Endothelial cell of umbilical vein (primary cell): ENCODE measurements around the gene VPS37C. TPM values are rescaled to one million over a fixed set of nuclear protein-coding genes. Genes with fewer than 3 reads are reported as not detected.

Experiments
- BruUV-seq: library from RNA; stranded (reverse); fragments of 400-500 nt; replicated peaks from 2 replicates; lab custom pipeline; 2021; lab: Mats Ljungman, UMichigan
- CTCF ChIA-PET: fragments of 300-600, 350-600 bp; sonication (Branson Sonifier 250); formaldehyde crosslinking; loops from one replicate; lab custom pipeline; 2021; ENCODE audit warnings: antibody characterized with exemption, inconsistent platforms; lab: Charles Lee
- POLR2A ChIA-PET: fragments of 300-600, 350-600 bp; sonication (Branson Sonifier 250); formaldehyde crosslinking; loops from one replicate; lab custom pipeline; 2021; ENCODE audit warnings: antibody characterized with exemption, inconsistent platforms; lab: Charles Lee
- DNase-seq: peaks from one replicate; pipeline ENCODE4 v3.0.0-alpha.2; 2011; ENCODE audit warnings: low read depth, low spot score
- FAIRE-seq: peaks from 2 replicates; lab custom pipeline; 2011; peaks lifted over from hg19 to GRCh38; lab: Jason Lieb, UNC
- H2AFZ ChIP-seq: 2 replicates; pipeline ENCODE4 v1.6.0; 2012; ENCODE audit warnings: low read depth, low read length, control low read depth, inconsistent platforms
- H3K27ac ChIP-seq: 2 replicates; pipeline ENCODE4 v1.5.1; 2011; ENCODE audit warnings: low read depth, mild to moderate bottlenecking, control low read depth, low read length, moderate library complexity; ENCODE audit not compliant: insufficient read depth
- H3K27me3 ChIP-seq, 2 experiments: 2 replicates each; pipeline versions ENCODE4 v1.6.0 to v1.6.1; 2011; ENCODE audit warnings: low read length in 2 of 2, mixed read lengths in 1 of 2; ENCODE audit not compliant: control insufficient read depth in 2 of 2, insufficient read depth in 2 of 2
- H3K36me3 ChIP-seq, 2 experiments: 2 replicates in 1 of 2; 3 replicates in 1 of 2; pipeline ENCODE4 v1.5.1; 2011; ENCODE audit warnings: low read length in 2 of 2, mild to moderate bottlenecking in 1 of 2, moderate library complexity in 1 of 2; ENCODE audit not compliant: control insufficient read depth in 2 of 2, insufficient read depth in 2 of 2; ENCODE audit errors: extremely low read depth in 1 of 2
- H3K4me1 ChIP-seq: 3 replicates; pipeline ENCODE4 v1.5.1; 2011; ENCODE audit warnings: mild to moderate bottlenecking, low read length; ENCODE audit not compliant: control insufficient read depth, insufficient read depth; ENCODE audit errors: extremely low read depth
- H3K4me2 ChIP-seq: 2 replicates; pipeline ENCODE4 v1.6.1; 2011; ENCODE audit warnings: low read length, control low read depth, mixed read lengths; ENCODE audit not compliant: insufficient read depth
- H3K4me3 ChIP-seq, 3 experiments: fragments of 200-600 bp in 1 of 3; sonication (generic), shearing (Covaris generic) in 1 of 3; replicated peaks in 1 of 3; 2 replicates each; pipeline ENCODE4 v1.5.1; 2011 to 2016; ENCODE audit warnings: control low read depth in 3 of 3, low read length in 3 of 3, mild to moderate bottlenecking in 2 of 3, inconsistent platforms in 1 of 3, low read depth in 1 of 3, moderate library complexity in 1 of 3; ENCODE audit not compliant: insufficient read depth in 1 of 3
- H3K79me2 ChIP-seq: 2 replicates; pipeline ENCODE4 v1.6.0; 2012; ENCODE audit warnings: low read length, inconsistent platforms; ENCODE audit not compliant: control insufficient read depth, insufficient read depth
- H3K9ac ChIP-seq: replicated peaks from 2 replicates; pipeline ENCODE3; 2011; ENCODE audit warnings: low read length, control low read depth; ENCODE audit not compliant: insufficient read depth; ENCODE audit errors: extremely low read depth
- H3K9me1 ChIP-seq: replicated peaks from 3 replicates; pipeline ENCODE4 v1.6.0; 2011; ENCODE audit warnings: mild to moderate bottlenecking, low read length; ENCODE audit not compliant: control insufficient read depth, insufficient read depth; ENCODE audit errors: extremely low read depth
- H3K9me3 ChIP-seq: replicated peaks from 2 replicates; pipeline ENCODE4 v1.5.1; 2012; ENCODE audit warnings: low read length, inconsistent platforms; ENCODE audit not compliant: control insufficient read depth, insufficient read depth
- H4K20me1 ChIP-seq: replicated peaks from 2 replicates; pipeline ENCODE3; 2011; ENCODE audit warnings: mild to moderate bottlenecking, low read length; ENCODE audit not compliant: control insufficient read depth, insufficient read depth; ENCODE audit errors: extremely low read depth
- CTCF ChIP-seq, 2 donors: IDR thresholded peaks; 1 replicate in 1 of 2; 2 replicates in 1 of 2; pipeline ENCODE4 v1.5.1; 2011; ENCODE audit warnings: low read length in 2 of 2, mild to moderate bottlenecking in 2 of 2, moderate library complexity in 2 of 2, control low read depth in 1 of 2, inconsistent platforms in 1 of 2, low read depth in 1 of 2; ENCODE audit not compliant: insufficient read depth in 1 of 2; ENCODE audit errors: extremely low read depth in 1 of 2
- EZH2 ChIP-seq: IDR thresholded peaks from 2 replicates; pipeline ENCODE4 v1.6.1; 2012; ENCODE audit warnings: borderline replicate concordance, low read depth, mild to moderate bottlenecking, moderate library complexity, low read length, inconsistent platforms; ENCODE audit not compliant: severe bottlenecking
- FOS ChIP-seq: IDR thresholded peaks from 2 replicates; pipeline ENCODE4 v1.6.1; 2011; ENCODE audit warnings: mild to moderate bottlenecking, low read length, moderate library complexity, borderline replicate concordance; ENCODE audit not compliant: insufficient read depth
- GATA2 ChIP-seq: IDR thresholded peaks from 2 replicates; pipeline ENCODE4 v1.7.0; 2011; ENCODE audit warnings: low read depth, mild to moderate bottlenecking, moderate library complexity, mixed read lengths, low read length; ENCODE audit not compliant: insufficient read length, insufficient read depth
- JUN ChIP-seq: IDR thresholded peaks from 2 replicates; pipeline ENCODE4 v1.6.1; 2011; ENCODE audit warnings: borderline replicate concordance, low read depth; ENCODE audit not compliant: insufficient read length, insufficient read depth
- MAX ChIP-seq: IDR thresholded peaks from 2 replicates; pipeline ENCODE4 v1.6.1; 2011; ENCODE audit not compliant: insufficient read depth, insufficient read length
- MYC ChIP-seq: IDR thresholded peaks from one replicate; pipeline ENCODE4 v1.6.1; 2011; ENCODE audit warnings: mild to moderate bottlenecking, low read depth, low read length
- POLR2A ChIP-seq: IDR thresholded peaks from 2 replicates; pipeline ENCODE4 v1.6.1; 2012; ENCODE audit warnings: low read depth, mild to moderate bottlenecking, control low read depth, low read length
- POLR2AphosphoS5 ChIP-seq: IDR thresholded peaks from 2 replicates; pipeline ENCODE4 v1.6.1; 2012; ENCODE audit warnings: low read depth, mild to moderate bottlenecking, control low read depth, low read length, moderate library complexity; ENCODE audit not compliant: insufficient read depth
- dilution Hi-C: fragments of 300-500 bp; cut with MboI; formaldehyde crosslinking; loops from one replicate; pipeline ENCODE4 v1.15.0; 2019; ENCODE audit warnings: low sequenced_read_pairs; ENCODE audit not compliant: extremely low pct_ligation_motif_present
- intact Hi-C: fragments of 100-400 bp; cut with micrococcal nuclease; formaldehyde crosslinking; loops from one replicate; pipeline ENCODE4 v1.10.0; 2022
- polyA plus RNA-seq, 4 experiments: library from polyadenylated mRNA; depleted of rRNA in 3 of 4; stranded (reverse) in 3 of 4; unstranded in 1 of 4; fragments of >200 nt; gene quantifications; 2 replicates each; pipeline versions ENCODE4 v1.2.1 to v1.2.3, GENCODE V29; 2011 to 2012; ENCODE audit warnings: missing spikeins in 1 of 4
- total RNA-seq: library from RNA; stranded (reverse); gene quantifications from 2 replicates; pipeline ENCODE4 v1.2.3, GENCODE V29; 2021

VPS37C gene
- total and polyA plus RNA-seq, 2 donors (not counting 3 experiments of a cell fraction or from before 2014, with no cell fraction given) = 17.7 to 23.4 TPM

- Histone ChIP-seq H4K20me1 (no peaks in the 10 kb centered on the region), H3K36me3 (no peaks in the 10 kb centered on the region), H3K9me3 (no peaks in the 10 kb centered on the region), H3K4me3 (no peak overlapping the region), H3K79me2 (no peaks in the 10 kb centered on the region), H3K9me1 (no peaks in the 10 kb centered on the region), H2AFZ (no peak overlapping the region), H3K9ac (no peak overlapping the region), H3K27ac (no peak overlapping the region), H3K4me1 (no peaks in the 10 kb centered on the region), H3K27me3 (no peaks in the 10 kb centered on the region), H3K4me2 (no peak overlapping the region)
- DNase-seq (no peak), FAIRE-seq (no peak)
- POLR2A ChIA-PET = no interaction called here
- CTCF ChIA-PET = interaction anchor here (1.1 to 1.8 kb wide), 3 partner anchors 9 to 23 kb away, joined by 3 to 4 read pairs (median 3); no protein-coding TSS in a partner anchor
- BruUV-seq = no TSS peak
- TF ChIP-seq FOS (no peak), CTCF (IDR thresholded peaks at IDR 0.05; ENCODE audit: extremely low read depth in 1 of 2, insufficient read depth in 1 of 2, low read depth in 1 of 2, low read length in 2 of 2) (no peak), MAX (no peak), POLR2AphosphoS5 (no peak), MYC (no peak), GATA2 (no peak), JUN (no peak), EZH2 (no peak), POLR2A (no peak)
- intact Hi-C loops (no loop called here), dilution Hi-C loops (no loop called here)
Observed at GRCh38 chr11:61087426-61088119, 73.7 kb downstream of the VPS37C start.
